ENCODE data around the gene DUSP10.

DNA sequence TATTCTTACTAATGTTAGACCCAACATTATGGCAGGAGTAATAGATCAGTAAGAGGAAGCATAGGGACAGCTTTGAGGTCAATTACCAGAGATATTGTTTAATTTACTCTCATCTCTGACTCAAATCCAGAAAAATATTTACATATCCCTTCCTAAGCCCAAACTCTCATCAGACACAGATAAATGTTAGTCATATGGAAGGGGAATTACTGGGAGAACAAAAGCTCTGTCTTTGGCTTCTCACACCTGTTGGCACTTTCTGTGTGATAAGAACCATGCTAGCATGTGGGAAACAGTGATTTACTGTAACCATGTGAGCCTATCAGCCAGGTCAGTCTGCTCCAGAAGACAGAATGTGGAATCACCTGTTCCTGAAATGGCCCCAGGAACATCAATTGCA, 72.4 kb downstream of the DUSP10 start:
- TF ChIP-seq, protein P1, sequence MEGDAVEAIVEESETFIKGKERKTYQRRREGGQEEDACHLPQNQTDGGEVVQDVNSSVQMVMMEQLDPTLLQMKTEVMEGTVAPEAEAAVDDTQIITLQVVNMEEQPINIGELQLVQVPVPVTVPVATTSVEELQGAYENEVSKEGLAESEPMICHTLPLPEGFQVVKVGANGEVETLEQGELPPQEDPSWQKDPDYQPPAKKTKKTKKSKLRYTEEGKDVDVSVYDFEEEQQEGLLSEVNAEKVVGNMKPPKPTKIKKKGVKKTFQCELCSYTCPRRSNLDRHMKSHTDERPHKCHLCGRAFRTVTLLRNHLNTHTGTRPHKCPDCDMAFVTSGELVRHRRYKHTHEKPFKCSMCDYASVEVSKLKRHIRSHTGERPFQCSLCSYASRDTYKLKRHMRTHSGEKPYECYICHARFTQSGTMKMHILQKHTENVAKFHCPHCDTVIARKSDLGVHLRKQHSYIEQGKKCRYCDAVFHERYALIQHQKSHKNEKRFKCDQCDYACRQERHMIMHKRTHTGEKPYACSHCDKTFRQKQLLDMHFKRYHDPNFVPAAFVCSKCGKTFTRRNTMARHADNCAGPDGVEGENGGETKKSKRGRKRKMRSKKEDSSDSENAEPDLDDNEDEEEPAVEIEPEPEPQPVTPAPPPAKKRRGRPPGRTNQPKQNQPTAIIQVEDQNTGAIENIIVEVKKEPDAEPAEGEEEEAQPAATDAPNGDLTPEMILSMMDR (conservative IDR thresholded peaks at IDR 0.05 in 1 of 2, IDR thresholded peaks at IDR 0.05 in 1 of 2; ENCODE audit: low read depth in 1 of 2, low read length in 2 of 2) = no peak
- no peak for TF ChIP-seq EZH2 (IDR thresholded peaks at IDR 0.05; ENCODE audit: low read length, missing control alignments)
